ENCODE data around the gene KRI1. TPM values are rescaled to one million over a fixed set of nuclear protein-coding genes. Genes with fewer than 3 reads are reported as not detected.

Gene KRI1
- total RNA-seq, 1 experiment from 2014 or later, result 57.4 TPM

- Histone ChIP-seq H2BK15ac (ENCODE audit: low read depth, low read length) (no peak overlapping the region), H4K8ac (replicated peaks; ENCODE audit: insufficient read length, low read depth, low read length) (no peak overlapping the region), H3K14ac (ENCODE audit: insufficient read depth, low read length) (no peak overlapping the region), H3K4me2 (ENCODE audit: insufficient read depth, insufficient read length, low read length) (peak overlapping the region; percentile 45), H3K56ac (ENCODE audit: insufficient read length, low read depth, low read length) (no peak overlapping the region), H3K79me1 (ENCODE audit: insufficient read depth, low read depth, low read length, poor library complexity, severe bottlenecking) (no peaks in the 10 kb centered on the region), H3K4ac (ENCODE audit: low read depth, low read length) (no peak overlapping the region), H3T11ph (ENCODE audit: low read length) (no peak overlapping the region), H2BK20ac (ENCODE audit: low read depth, low read length, poor library complexity, severe bottlenecking) (no peak overlapping the region), H3K23me2 (ENCODE audit: insufficient read length, low read depth, low read length, poor library complexity, severe bottlenecking) (peaks cover 10% of the 10 kb centered on the region), H3K18ac (ENCODE audit: insufficient read length, low read depth, low read length) (no peak overlapping the region), H2BK120ac (ENCODE audit: low read depth, low read length, poor library complexity, severe bottlenecking) (no peak overlapping the region), H3K23ac (ENCODE audit: insufficient read length, low read depth, low read length) (no peak overlapping the region), H4K20me1 (ENCODE audit: control insufficient read depth, insufficient read depth, insufficient read length) (no peaks in the 10 kb centered on the region), H3K4me1 (ENCODE audit: insufficient read depth, low read length) (no peaks in the 10 kb centered on the region), H3K27ac (ENCODE audit: insufficient read length, low read depth, low read length) (no peak overlapping the region), H4K5ac (ENCODE audit: insufficient read length, low read depth, low read length) (no peak overlapping the region), H3K79me2 (ENCODE audit: insufficient read depth, low read length) (no peaks in the 10 kb centered on the region), H3K9ac (ENCODE audit: extremely low read depth, insufficient read length, low read length) (no peak overlapping the region), H2BK5ac (ENCODE audit: insufficient read length, low read length) (no peak overlapping the region), H4K91ac (ENCODE audit: insufficient read length, low read depth, low read length) (no peak overlapping the region), H3K9me3 (ENCODE audit: control insufficient read depth, low read depth, low read length) (no peaks in the 10 kb centered on the region), H3K27me3 (ENCODE audit: insufficient read depth, low read length) (no peaks in the 10 kb centered on the region), H2AK5ac (ENCODE audit: insufficient read length, low read length) (no peak overlapping the region), H2AFZ (ENCODE audit: low read length) (no peak overlapping the region), H2BK12ac (ENCODE audit: insufficient read length, low read depth, low read length) (no peak overlapping the region)
- H3K27me3 Mint-ChIP-seq (ENCODE audit: low read depth), result peaks cover 16% of the 10 kb centered on the region
- no CpG with 5 or more reads among the region's 4 CpGs for WGBS (ENCODE audit: extremely low coverage, insufficient read length, low lambda C conversion rate)
- peaks cover 31 to 33% of the 10 kb centered on the region in 2 experiments for H3K4me1 Mint-ChIP-seq
- no peaks in the 10 kb centered on the region for H3K9me3 Mint-ChIP-seq
- H3K27ac Mint-ChIP-seq, result peak overlapping the region in 2 of 3 experiments; percentile 64 to 82; a peak in 2 of 7 replicates
- H3K36me3 Mint-ChIP-seq (ENCODE audit: insufficient read depth in 1 of 3, low read depth in 3 of 3), result peaks cover 15 to 18% (median 15%) of the 10 kb centered on the region in 3 experiments
- no peak for TF ChIP-seq CTCF (conservative IDR thresholded peaks at IDR 0.05)
- DNase-seq, result no peak
- H3K4me3 Mint-ChIP-seq, result peak overlapping the region; percentile 97 to 99
Observed at GRCh38 chr19:10566408-10566657, 523 bp upstream of the KRI1 start.
